Ishikawa (cell line): ENCODE measurements around the gene LPP.

Source experiments
- CEBPB ChIP-seq: IDR thresholded peaks from 2 replicates; pipeline ENCODE4 v1.6.1; 2012
- CREB1 ChIP-seq: IDR thresholded peaks from 2 replicates; pipeline ENCODE4 v1.6.1; 2012; ENCODE audit warnings: low read depth
- EGR1 ChIP-seq: IDR thresholded peaks from 2 replicates; pipeline ENCODE4 v1.6.1; 2012
- EP300 ChIP-seq: IDR thresholded peaks from 2 replicates; pipeline ENCODE4 v1.6.1; 2012; ENCODE audit warnings: borderline replicate concordance
- FOXM1 ChIP-seq: IDR thresholded peaks from 2 replicates; pipeline ENCODE4 v1.6.1; 2012; ENCODE audit warnings: low read depth, borderline replicate concordance
- MAX ChIP-seq: IDR thresholded peaks from 2 replicates; pipeline ENCODE4 v1.6.1; 2012
- NFIC ChIP-seq: IDR thresholded peaks from 2 replicates; pipeline ENCODE4 v1.6.1; 2012
- RAD21 ChIP-seq: IDR thresholded peaks from 2 replicates; pipeline ENCODE4 v1.6.1; 2012; ENCODE audit warnings: low read depth
- REST ChIP-seq: IDR thresholded peaks from 2 replicates; pipeline ENCODE4 v1.6.1; 2012; ENCODE audit warnings: low read depth, mild to moderate bottlenecking
- TAF1 ChIP-seq: IDR thresholded peaks from 2 replicates; pipeline ENCODE4 v1.6.1; 2012; ENCODE audit warnings: low read depth, mild to moderate bottlenecking
- TCF12 ChIP-seq: IDR thresholded peaks from 2 replicates; pipeline ENCODE4 v1.6.1; 2012; ENCODE audit warnings: low read depth
- TEAD4 ChIP-seq: IDR thresholded peaks from 2 replicates; pipeline ENCODE4 v1.6.1; 2012
- YY1 ChIP-seq: IDR thresholded peaks from 2 replicates; pipeline ENCODE4 v1.6.1; 2012; ENCODE audit warnings: low read depth
- ZBTB7A ChIP-seq: IDR thresholded peaks from 2 replicates; pipeline ENCODE4 v1.6.1; 2012; ENCODE audit warnings: low read depth
- TF ChIP-seq, protein P1 (sequence below): IDR thresholded peaks from 2 replicates; pipeline ENCODE4 v1.6.1; 2012

The LPP gene

GRCh38 chr3:188539631-188540194, 385.8 kb downstream of the LPP start:
- no peak for TF ChIP-seq FOXM1
- no peak for TF ChIP-seq EGR1
- no peak for TF ChIP-seq ZBTB7A
- no peak for TF ChIP-seq NFIC
- TF ChIP-seq MAX = no peak
- TF ChIP-seq TEAD4 = no peak
- TF ChIP-seq, protein P1, sequence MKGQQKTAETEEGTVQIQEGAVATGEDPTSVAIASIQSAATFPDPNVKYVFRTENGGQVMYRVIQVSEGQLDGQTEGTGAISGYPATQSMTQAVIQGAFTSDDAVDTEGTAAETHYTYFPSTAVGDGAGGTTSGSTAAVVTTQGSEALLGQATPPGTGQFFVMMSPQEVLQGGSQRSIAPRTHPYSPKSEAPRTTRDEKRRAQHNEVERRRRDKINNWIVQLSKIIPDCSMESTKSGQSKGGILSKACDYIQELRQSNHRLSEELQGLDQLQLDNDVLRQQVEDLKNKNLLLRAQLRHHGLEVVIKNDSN = no peak

DNA sequence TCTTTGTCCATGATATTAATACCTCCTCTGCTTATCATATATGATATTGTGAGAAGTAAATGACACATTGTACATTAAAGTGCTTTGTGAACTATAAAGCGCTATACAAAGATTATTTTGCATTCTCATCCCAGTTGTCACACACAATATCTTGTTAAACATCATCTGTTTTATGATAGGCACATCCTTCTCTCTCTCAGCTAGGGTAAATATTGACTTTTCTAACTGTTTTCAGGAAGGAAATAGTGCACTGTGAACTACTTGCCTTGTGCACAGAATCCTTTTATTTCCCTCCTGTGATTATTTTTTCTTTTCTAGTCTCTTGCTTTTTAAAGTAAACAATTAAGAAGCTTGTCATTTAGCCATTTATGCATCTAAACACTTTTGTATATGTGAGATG, 388.2 kb downstream of the LPP start:
- TF ChIP-seq RAD21 = no peak
- TF ChIP-seq TCF12 = no peak
- TF ChIP-seq YY1 = no peak
- no peak for TF ChIP-seq FOXM1
- TF ChIP-seq, protein P1 = no peak
- TF ChIP-seq ZBTB7A = no peak
- TF ChIP-seq CEBPB = no peak
- TF ChIP-seq REST = no peak
- no peak for TF ChIP-seq MAX
- no peak for TF ChIP-seq CREB1
- no peak for TF ChIP-seq TEAD4
- TF ChIP-seq EGR1 = no peak
- TF ChIP-seq NFIC = no peak
- no peak for TF ChIP-seq EP300
- no peak for TF ChIP-seq TAF1

- TF ChIP-seq TAF1 (no peak), CREB1 (no peak), FOXM1 (no peak), ZBTB7A (no peak), REST (no peak), EGR1 (no peak), MAX (no peak), RAD21 (no peak), EP300 (no peak), TEAD4 (no peak), CEBPB (no peak), YY1 (no peak), NFIC (no peak), TCF12 (no peak)
- TF ChIP-seq, protein P1 = no peak
These were observed 390.1 kb downstream of the LPP start for GRCh38 chr3:188544012-188544411.

- TF ChIP-seq RAD21 = no peak
- TF ChIP-seq FOXM1 = no peak
- TF ChIP-seq YY1 = no peak
- no peak for TF ChIP-seq EP300
- TF ChIP-seq MAX = no peak
- TF ChIP-seq ZBTB7A = no peak
- TF ChIP-seq TEAD4 = no peak
- TF ChIP-seq CREB1 = no peak
- TF ChIP-seq, protein P1 = no peak
- TF ChIP-seq NFIC = no peak
- TF ChIP-seq CEBPB = no peak
- TF ChIP-seq REST = no peak
- TF ChIP-seq TAF1 = no peak
- no peak for TF ChIP-seq EGR1
- no peak for TF ChIP-seq TCF12
These were observed 393.1 kb downstream of the LPP start for GRCh38 chr3:188546835-188547670.
